H1 (cell line): ENCODE results near the gene UQCRC2.
"Not testable (repeated sequence)": the region's sequence is repeated elsewhere in the genome, so short reads cannot be mapped to it uniquely, and the experiment has no call there.

ENCODE experiments used
- BACH1 ChIP-seq: IDR thresholded peaks from 2 replicates; pipeline ENCODE4 v1.6.1; 2012; ENCODE audit warnings: low read length, improper control_type of control experiment
- CTCF ChIP-seq, 3 experiments: IDR thresholded peaks; 1 replicate in 2 of 3; 2 replicates in 1 of 3; pipeline versions ENCODE4 v1.5.1 to v1.6.1; 2011; ENCODE audit warnings: low read length in 3 of 3, mild to moderate bottlenecking in 3 of 3, inconsistent platforms in 2 of 3, low read depth in 1 of 3, moderate library complexity in 1 of 3; ENCODE audit not compliant: insufficient read depth in 1 of 3; ENCODE audit errors: control extremely low read depth in 1 of 3
- SRF ChIP-seq: IDR thresholded peaks from 2 replicates; pipeline ENCODE4 v1.6.1; 2011; ENCODE audit warnings: mild to moderate bottlenecking, low read depth, low read length, moderate library complexity
- TF ChIP-seq, protein P1 (sequence below): IDR thresholded peaks from 2 replicates; pipeline ENCODE4 v1.6.1; 2011; ENCODE audit warnings: low read length, improper control_type of control experiment

DNA sequence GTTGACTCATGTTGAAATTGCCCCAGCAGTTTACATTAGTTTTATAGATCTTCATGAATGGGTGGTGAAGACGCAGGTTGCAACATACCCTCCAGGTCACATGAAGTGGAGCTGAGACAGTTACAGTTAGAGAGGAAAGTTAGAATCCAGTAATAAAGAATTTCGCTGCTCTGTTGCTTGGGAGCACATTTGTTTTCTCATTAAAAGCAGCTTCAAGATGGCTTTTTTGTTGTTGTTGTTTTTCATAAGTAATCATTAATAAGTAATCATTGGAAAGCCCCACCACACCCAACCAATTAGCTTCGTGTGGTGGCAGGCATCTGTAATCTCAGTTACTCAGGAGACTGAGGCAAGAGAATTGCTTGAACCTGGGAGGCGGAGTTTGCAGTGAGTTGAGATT lies 19.8 kb upstream of the UQCRC2 start:
- not testable (repeated sequence) for TF ChIP-seq SRF; CTCF (IDR thresholded peaks at IDR 0.05; ENCODE audit: control extremely low read depth in 1 of 3, insufficient read depth in 1 of 3, low read depth in 1 of 3, low read length in 3 of 3); BACH1
- TF ChIP-seq, protein P1, sequence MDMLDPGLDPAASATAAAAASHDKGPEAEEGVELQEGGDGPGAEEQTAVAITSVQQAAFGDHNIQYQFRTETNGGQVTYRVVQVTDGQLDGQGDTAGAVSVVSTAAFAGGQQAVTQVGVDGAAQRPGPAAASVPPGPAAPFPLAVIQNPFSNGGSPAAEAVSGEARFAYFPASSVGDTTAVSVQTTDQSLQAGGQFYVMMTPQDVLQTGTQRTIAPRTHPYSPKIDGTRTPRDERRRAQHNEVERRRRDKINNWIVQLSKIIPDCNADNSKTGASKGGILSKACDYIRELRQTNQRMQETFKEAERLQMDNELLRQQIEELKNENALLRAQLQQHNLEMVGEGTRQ: not testable (repeated sequence)
